GM12878 (cell line): ENCODE data around the gene R3HDM2. TPM values are rescaled to one million over a fixed set of nuclear protein-coding genes. Genes with fewer than 3 reads are reported as not detected.

ENCODE experiments used
- ATAC-seq: fragments of 200-7000 bp; cut with Tn5 transposase; 3 replicates; pipeline ENCODE4 v1.9.1; 2020; ENCODE audit warnings: mild to moderate bottlenecking, moderate library complexity
- BruUV-seq: library from RNA; stranded (reverse); fragments of 400-500 nt; replicated peaks from 2 replicates; lab custom pipeline; 2021; lab: Mats Ljungman, UMichigan
- CTCF ChIA-PET: fragments of 300-600 bp; sonication (Branson Sonifier 250); formaldehyde crosslinking; extraction: SDS; loops from one replicate; lab custom pipeline; 2021; ENCODE audit warnings: inconsistent platforms; lab: Yijun Ruan, JAX
- POLR2A ChIA-PET: fragments of 350-600 bp; formaldehyde crosslinking; extraction: SDS; loops from one replicate; lab custom pipeline; 2021; ENCODE audit warnings: inconsistent platforms; lab: Charles Lee
- RAD21 ChIA-PET: fragments of 300-600 bp; sonication (Branson Sonifier 250); formaldehyde crosslinking; loops from one replicate; lab custom pipeline; 2023; ENCODE audit warnings: antibody characterized with exemption; ENCODE audit not compliant: unreplicated experiment; lab: Charles Lee
- SMC1A ChIA-PET: fragments of 300-600 bp; sonication (Branson Sonifier 250); formaldehyde crosslinking; loops from one replicate; lab custom pipeline; 2023; ENCODE audit not compliant: unreplicated experiment, uncharacterized antibody; lab: Charles Lee
- DNase-seq: peaks from one replicate; pipeline ENCODE4 v3.0.0-alpha.2; 2011; ENCODE audit warnings: low read depth, low spot score
- FAIRE-seq: peaks from 3 replicates; lab custom pipeline; 2011; peaks lifted over from hg19 to GRCh38; lab: Jason Lieb, UNC
- H2AFZ ChIP-seq: 2 replicates; pipeline ENCODE4 v1.6.0; 2011; ENCODE audit warnings: low read depth, low read length, control low read depth; ENCODE audit not compliant: control insufficient read depth
- H3K27ac ChIP-seq: 2 replicates; pipeline ENCODE4 v1.5.1; 2011; ENCODE audit warnings: control low read depth; ENCODE audit not compliant: control insufficient read depth, insufficient read depth
- H3K27me3 ChIP-seq, 2 experiments: replicated peaks in 1 of 2; 2 replicates each; pipeline versions ENCODE4 v1.6.0 to v1.6.1; 2011; ENCODE audit warnings: low read length in 1 of 2; ENCODE audit not compliant: control insufficient read depth in 2 of 2, insufficient read depth in 2 of 2
- H3K36me3 ChIP-seq, 2 experiments: 2 replicates each; pipeline ENCODE4 v1.5.1; 2011; ENCODE audit warnings: low read length in 1 of 2; ENCODE audit not compliant: control insufficient read depth in 2 of 2, insufficient read depth in 2 of 2
- H3K4me1 ChIP-seq: 2 replicates; pipeline ENCODE4 v1.6.1; 2011; ENCODE audit warnings: mild to moderate bottlenecking, low read length, moderate library complexity, mixed read lengths; ENCODE audit not compliant: control insufficient read depth, insufficient read depth
- H3K4me2 ChIP-seq: 2 replicates; pipeline ENCODE4 v1.6.0; 2011; ENCODE audit warnings: control low read depth; ENCODE audit not compliant: control insufficient read depth, insufficient read depth
- H3K4me3 ChIP-seq: fragments of 200-600 bp; sonication (generic); 2 replicates; pipeline ENCODE4 v1.5.1; 2016
- H3K79me2 ChIP-seq: 2 replicates; pipeline ENCODE4 v1.6.0; 2011; ENCODE audit warnings: low read length; ENCODE audit not compliant: control insufficient read depth, insufficient read depth
- H3K9ac ChIP-seq: 2 replicates; pipeline ENCODE4 v1.8.0; 2011; ENCODE audit warnings: low read length, control low read depth, mixed read lengths; ENCODE audit not compliant: control insufficient read depth, insufficient read depth
- H3K9me3 ChIP-seq: replicated peaks from 3 replicates; pipeline ENCODE4 v1.5.1; 2011; ENCODE audit warnings: mild to moderate bottlenecking, low read length; ENCODE audit not compliant: control insufficient read depth, insufficient read depth
- H4K20me1 ChIP-seq: 2 replicates; pipeline ENCODE4 v1.6.0; 2011; ENCODE audit not compliant: control insufficient read depth, insufficient read depth
- BACH1 ChIP-seq: fragments of 450-650 bp; IDR thresholded peaks from 2 replicates; pipeline ENCODE4 v1.6.1; 2017; ENCODE audit warnings: mild to moderate bottlenecking, borderline replicate concordance
- BCL3 ChIP-seq: IDR thresholded peaks from 2 replicates; pipeline ENCODE4 v1.6.1; 2011; ENCODE audit warnings: borderline replicate concordance, low read depth, mild to moderate bottlenecking, moderate library complexity, low read length; ENCODE audit not compliant: insufficient read depth, poor library complexity, severe bottlenecking
- EGR1 ChIP-seq, 2 experiments: IDR thresholded peaks; 1 replicate in 1 of 2; 2 replicates in 1 of 2; pipeline ENCODE4 v1.6.1; 2011 to 2012; ENCODE audit warnings: low read depth in 2 of 2, low read length in 2 of 2, borderline replicate concordance in 1 of 2, mild to moderate bottlenecking in 1 of 2, moderate library complexity in 1 of 2
- HDAC2 ChIP-seq: fragments of 200-600 bp; sonication (generic); IDR thresholded peaks from 2 replicates; pipeline ENCODE4 v1.6.1; 2017
- IRF4 ChIP-seq: IDR thresholded peaks from 2 replicates; pipeline ENCODE4 v1.6.1; 2011; ENCODE audit warnings: low read depth, low read length
- MAX ChIP-seq: IDR thresholded peaks from 2 replicates; pipeline ENCODE4 v1.6.1; 2012; ENCODE audit warnings: low read depth, low read length, improper control_type of control experiment
- NBN ChIP-seq: fragments of 450-650 bp; IDR thresholded peaks from 2 replicates; pipeline ENCODE4 v1.6.1; 2016
- NFXL1 ChIP-seq: fragments of 450-650 bp; IDR thresholded peaks from 2 replicates; pipeline ENCODE4 v1.6.1; 2017; ENCODE audit warnings: antibody characterized with exemption, mild to moderate bottlenecking, borderline replicate concordance
- PAX8 ChIP-seq: fragments of 450-650 bp; IDR thresholded peaks from 2 replicates; pipeline ENCODE4 v1.6.1; 2017; ENCODE audit warnings: mild to moderate bottlenecking, moderate library complexity
- POLR2AphosphoS2 ChIP-seq: IDR thresholded peaks from 2 replicates; pipeline ENCODE4 v1.6.1; 2011; ENCODE audit warnings: low read depth, mild to moderate bottlenecking, low read length, improper control_type of control experiment, moderate library complexity
- POLR2AphosphoS5 ChIP-seq: IDR thresholded peaks from 2 replicates; pipeline ENCODE4 v1.6.1; 2011; ENCODE audit warnings: mild to moderate bottlenecking, low read length, inconsistent platforms
- POU2F2 ChIP-seq: IDR thresholded peaks from 3 replicates; pipeline ENCODE4 v1.6.1; 2011; ENCODE audit warnings: low read depth, mild to moderate bottlenecking, low read length, borderline replicate concordance
- RCOR1 ChIP-seq: conservative IDR thresholded peaks from 2 replicates; pipeline ENCODE4 v1.6.1; 2012; ENCODE audit warnings: low read depth, low read length, improper control_type of control experiment
- RELB ChIP-seq: fragments of 450-650 bp; IDR thresholded peaks from 2 replicates; pipeline ENCODE4 v1.6.1; 2017; ENCODE audit warnings: low read depth, mild to moderate bottlenecking, moderate library complexity
- SMAD5 ChIP-seq: IDR thresholded peaks from 2 replicates; pipeline ENCODE4 v1.6.1; 2016; ENCODE audit warnings: antibody characterized with exemption, low read depth
- SPI1 ChIP-seq: IDR thresholded peaks from 2 replicates; pipeline ENCODE4 v1.6.1; 2011; ENCODE audit warnings: low read depth, mild to moderate bottlenecking, low read length, moderate library complexity, borderline replicate concordance; ENCODE audit not compliant: insufficient read depth
- SRF ChIP-seq, 2 experiments: IDR thresholded peaks; 2 replicates each; pipeline ENCODE4 v1.6.1; 2011; ENCODE audit warnings: low read depth in 2 of 2, low read length in 2 of 2, mild to moderate bottlenecking in 1 of 2, moderate library complexity in 1 of 2
- ZBED1 ChIP-seq: IDR thresholded peaks from 2 replicates; pipeline ENCODE4 v1.6.1; 2016; ENCODE audit warnings: borderline replicate concordance
- WGBS: methylation state at CpG from one replicate; pipeline ENCODE4 v1.1.6; 2016; ENCODE audit warnings: low lambda C conversion rate; ENCODE audit not compliant: insufficient replicate concordance, insufficient coverage; ENCODE audit errors: missing lambda C conversion rate; 5-methylcytosine and 5-hydroxymethylcytosine counted together
- in situ Hi-C: fragments of 300-500 bp; cut with MboI; formaldehyde crosslinking; loops from 9 replicates; pipeline ENCODE4 v1.14.3; 2018; ENCODE audit warnings: mixed read lengths
- intact Hi-C: fragments of 100-400 bp; cut with micrococcal nuclease; formaldehyde crosslinking; loops from one replicate; pipeline ENCODE4 v1.14.2; 2022; ENCODE audit not compliant: unreplicated experiment
- polyA plus RNA-seq, 11 experiments: library from polyadenylated mRNA; depleted of rRNA in 4 of 11; unstranded in 6 of 11; stranded (reverse) in 5 of 11; fragments of >200 nt; fragmentation: Nextera tagmentation in 4 of 11; fragmentation: Illumina TruSeq in 1 of 11; extraction: Ambion mirVana in 4 of 11; extraction: Trizol in 1 of 11; gene quantifications; 1 replicate in 1 of 11; 2 replicates in 10 of 11; pipeline versions ENCODE4 v1.2.1 to v1.2.3, GENCODE V29; 2011 to 2016; ENCODE audit warnings: inconsistent platforms in 2 of 11, missing spikeins in 2 of 11, low read depth in 1 of 11
- total RNA-seq, 4 experiments: library from RNA; depleted of rRNA in 3 of 4; stranded (reverse); fragments of >200 nt in 3 of 4; fragmentation: Illumina TruSeq in 1 of 4; extraction: Trizol in 1 of 4; gene quantifications; 2 replicates each; pipeline versions ENCODE4 v1.2.1 to v1.2.3, GENCODE V29; 2013 to 2021

The R3HDM2 gene
- total and polyA plus RNA-seq, 10 of the 15 experiments (the other 5 are each of a cell fraction or from before 2014, with no cell fraction given), result 4.6 to 26.1 (median 11.2) TPM

- H3K4me3 ChIP-seq, result peak overlapping the region; percentile 68
- in situ Hi-C loops, result no loop called here
- under 1% methylated on average over 14 of the region's 14 CpGs for WGBS
These were observed 191.2 kb downstream of the R3HDM2 start for GRCh38 chr12:57239587-57240065.

More at GRCh38 chr12:57239587-57240065, 191.2 kb downstream of the R3HDM2 start:
- Histone ChIP-seq H2AFZ (peak overlapping the region; percentile 2), H3K27ac (no peak overlapping the region), H4K20me1 (peaks cover 2% of the 10 kb centered on the region; the same call in 1 of the 2 replicates), H3K36me3 (no peaks in the 10 kb centered on the region; a peak in 2 of 4 replicates), H3K9me3 (no peaks in the 10 kb centered on the region), H3K27me3 (peaks cover 5 to 8% of the 10 kb centered on the region in 2 experiments; a peak in 3 of 4 replicates), H3K9ac (peak overlapping the region; percentile 47; the same call in 1 of the 2 replicates), H3K4me2 (peak overlapping the region; percentile 93), H3K79me2 (no peaks in the 10 kb centered on the region), H3K4me1 (peaks cover 50% of the 10 kb centered on the region)
- FAIRE-seq (no peak), DNase-seq (no peak), ATAC-seq (peak; percentile 0; the same call in 1 of the 3 replicates)
- ChIA-PET CTCF (interaction anchor here (0.8 to 10.7 kb wide), 13 partner anchors 11 to 366 kb away, joined by 3 to 271 read pairs (median 4); partner anchors contain the start of genes INHBE, SHMT2, STAC3 and STAT6), RAD21 (interaction anchor here (0.7 to 14.4 kb wide), 8 partner anchors 10 to 214 kb away, joined by 3 to 85 read pairs (median 5); partner anchors contain the start of genes INHBE and SHMT2), POLR2A (interaction anchor here (0.5 to 2.8 kb wide), 4 partner anchors 10 to 219 kb away, joined by 3 to 15 read pairs (median 6); partner anchors contain the start of gene SHMT2), SMC1A (interaction anchor here (0.6 to 8.1 kb wide), 4 partner anchors 10 to 615 kb away, joined by 3 to 55 read pairs (median 7); partner anchors contain the start of gene SHMT2)
- TF ChIP-seq ZBED1 (no peak), RCOR1 (no peak), HDAC2 (no peak), PAX8 (no peak), NBN (no peak), POU2F2 (no peak), SMAD5 (no peak), POLR2AphosphoS5 (no peak), BACH1 (no peak), RELB (no peak), IRF4 (no peak), SRF (IDR thresholded peaks at IDR 0.05; ENCODE audit: low read depth in 2 of 2, low read length in 2 of 2) (no peak), MAX (no peak), EGR1 (IDR thresholded peaks at IDR 0.05; ENCODE audit: borderline replicate concordance in 1 of 2, low read depth in 2 of 2, low read length in 2 of 2) (no peak), NFXL1 (no peak), POLR2AphosphoS2 (no peak), SPI1 (no peak), BCL3 (no peak)
- intact Hi-C loops, result loop anchor here (1.0 to 5.0 kb wide), 2 partner anchors 26 to 117 kb away; no protein-coding TSS in a partner anchor
- BruUV-seq, result no TSS peak
